ACHN (cell line): ENCODE measurements around the gene GASK1A.

Source experiments
- DNase-seq: peaks from one replicate; pipeline ENCODE4 v3.0.0-alpha.2; 2015
- in situ Hi-C: cut with HindIII; loops from 2 replicates; pipeline ENCODE4 v1.10.0; 2017; ENCODE audit warnings: low sequenced_read_pairs, low pct_ligation_motif_present, low pct_unique_long_range_greater_than_20kb

GASK1A gene

DNA sequence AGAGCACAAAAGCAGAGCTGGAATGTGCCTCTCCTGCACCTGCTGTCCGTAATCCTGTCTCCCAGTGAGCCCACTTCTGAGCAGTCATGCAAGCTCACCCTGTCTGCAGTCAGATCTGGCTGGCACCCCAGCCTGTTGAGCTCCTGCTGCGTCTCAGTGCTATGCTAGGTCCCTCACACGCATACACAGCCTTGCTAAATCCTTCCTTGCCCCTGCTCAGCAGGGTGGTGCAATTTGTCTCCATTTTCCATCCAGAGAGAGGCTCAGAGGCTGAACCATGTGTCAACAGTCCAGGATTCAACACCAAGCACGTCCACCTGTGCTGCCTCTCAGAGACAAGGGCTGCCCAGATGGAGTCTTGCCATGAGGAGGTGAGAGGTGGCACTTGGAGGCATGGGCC, 115.7 kb downstream of the GASK1A start:
- DNase-seq = no peak
- in situ Hi-C loops = no loop called here

GRCh38 chr3:43095370-43095769, 116.3 kb downstream of the GASK1A start:
- in situ Hi-C loops = no loop called here
- DNase-seq = no peak

GRCh38 chr3:43096761-43097160, 117.7 kb downstream of the GASK1A start:
- no peak for DNase-seq
- in situ Hi-C loops = no loop called here

GRCh38 chr3:43097400-43098080, 118.4 kb downstream of the GASK1A start:
- in situ Hi-C loops = no loop called here
- no peak for DNase-seq

GRCh38 chr3:43098761-43099160, 119.7 kb downstream of the GASK1A start:
- no peak for DNase-seq
- in situ Hi-C loops = no loop called here

DNA sequence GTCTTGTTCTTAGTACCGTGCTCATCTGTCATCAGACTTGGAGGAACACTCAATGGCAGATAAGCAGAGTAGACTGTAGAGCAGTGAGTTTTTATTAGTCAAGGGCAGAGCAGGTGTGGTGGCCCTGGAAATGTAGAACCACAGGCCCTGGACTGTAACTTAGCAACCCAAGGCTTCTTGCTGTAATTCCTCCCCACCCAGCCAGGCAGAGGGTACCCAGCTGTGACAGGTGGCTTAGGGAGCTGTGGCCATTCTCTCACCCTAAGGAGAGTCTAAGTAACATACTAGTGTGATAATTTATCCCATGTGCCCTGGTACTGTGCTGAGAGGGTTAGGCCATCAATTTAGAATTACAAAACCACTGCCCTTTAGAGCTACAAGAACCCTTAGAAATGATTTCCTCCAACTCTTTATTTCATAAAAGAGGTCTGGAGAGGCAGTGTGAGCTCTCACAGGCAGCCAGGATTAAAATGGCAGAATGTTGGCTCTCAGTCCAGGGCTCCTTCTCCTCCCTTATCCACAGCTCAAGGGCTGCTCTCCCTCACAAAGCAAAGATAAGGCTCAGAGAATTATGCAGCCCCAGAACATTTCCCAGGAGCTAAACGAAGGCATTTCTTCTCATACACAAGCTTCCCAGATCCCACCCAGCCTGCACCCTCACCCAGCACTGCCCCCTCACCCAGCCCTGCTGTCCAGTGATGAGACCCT, 123.8 kb downstream of the GASK1A start:
- no peak for DNase-seq
- in situ Hi-C loops = no loop called here

DNA sequence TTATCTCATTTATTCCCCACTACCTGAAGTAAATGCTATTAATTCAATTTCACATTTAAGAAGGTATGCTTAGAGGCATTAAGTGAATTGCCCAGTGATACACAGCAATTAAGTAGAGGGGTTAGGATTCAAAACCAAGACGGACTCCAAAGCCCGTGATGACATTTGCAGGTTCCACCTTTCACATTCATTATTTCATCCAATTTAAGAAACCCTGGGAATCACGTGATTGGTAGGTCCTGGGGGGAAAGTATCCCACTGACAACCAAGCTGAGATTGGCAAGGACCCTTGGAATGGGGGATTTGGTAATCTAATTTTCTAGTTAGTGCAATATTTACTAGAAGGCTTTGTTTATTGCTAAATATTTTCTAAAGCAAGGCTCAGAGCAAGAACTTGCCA, 124.9 kb downstream of the GASK1A start:
- in situ Hi-C loops = no loop called here
- DNase-seq = no peak

DNA sequence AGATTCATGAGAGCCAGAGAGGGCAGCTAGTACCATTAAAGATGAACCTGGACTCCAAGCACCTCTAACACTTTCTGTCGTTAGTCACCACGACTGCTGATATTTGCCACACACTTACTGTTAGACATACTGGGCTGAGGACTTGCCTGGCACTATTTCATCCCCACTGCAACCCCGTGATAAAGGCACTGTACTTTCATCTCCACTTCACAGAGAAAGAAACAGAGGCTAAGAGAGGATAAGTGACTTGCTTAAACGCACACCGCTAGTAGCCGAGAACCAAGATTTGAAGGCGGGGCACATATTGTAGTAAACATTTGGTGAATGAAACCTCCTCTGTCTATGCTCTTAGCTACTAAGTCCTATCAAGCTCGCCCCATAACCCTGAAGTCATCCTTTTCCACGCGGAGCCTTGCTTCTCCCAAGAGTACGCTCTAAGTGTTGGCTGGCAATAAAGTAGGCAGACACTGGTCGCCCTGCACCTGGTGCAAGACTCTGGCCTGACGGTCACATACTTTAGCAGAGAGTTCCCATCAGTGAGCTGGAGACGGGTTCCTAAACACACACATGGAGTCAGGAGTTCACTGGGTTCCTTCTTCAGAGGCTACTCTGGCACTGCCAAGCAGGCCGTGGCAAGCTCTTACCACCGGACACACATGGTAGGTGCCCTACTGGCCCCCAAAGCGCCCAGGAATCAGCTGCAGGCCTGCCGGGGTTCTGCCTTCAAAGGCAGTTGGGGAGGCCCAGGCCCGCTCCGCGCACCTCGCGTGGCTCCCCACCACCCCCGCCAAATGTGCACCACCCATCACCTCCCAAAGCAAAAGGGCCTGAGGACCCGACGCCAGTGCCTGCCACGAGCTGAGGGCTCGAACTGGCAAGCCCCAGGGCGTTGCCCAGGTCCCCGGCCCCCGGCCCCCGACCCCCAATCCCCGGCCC, 125.8 kb downstream of the GASK1A start:
- no peak for DNase-seq
- in situ Hi-C loops = no loop called here

- in situ Hi-C loops = no loop called here
- peak; percentile 86 for DNase-seq
Measured at GRCh38 chr3:43105596-43106292, 126.6 kb downstream of the GASK1A start, which contains the start of gene POMGNT2. Gene POMGNT2 (minus strand): TSS chr3:43106079. CDS start chr3:43081431, 24,648 bp downstream.

DNA sequence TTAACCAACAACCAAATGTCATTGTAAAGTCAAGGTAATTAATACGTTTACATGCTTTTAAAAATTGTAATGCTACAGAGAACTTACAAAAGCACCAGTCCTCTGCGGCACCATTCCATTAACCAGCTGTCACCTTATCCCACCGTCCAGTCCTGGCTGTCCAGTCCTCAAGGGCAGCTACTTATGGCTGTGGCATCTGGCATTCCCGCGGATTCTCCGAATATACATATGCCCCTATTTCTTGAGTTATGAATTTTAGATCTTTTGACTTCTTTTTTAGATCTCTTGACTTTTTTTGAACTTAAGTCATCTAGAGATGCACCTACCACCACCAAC, 127.2 kb downstream of the GASK1A start:
- in situ Hi-C loops = no loop called here
- DNase-seq = no peak
